ENCODE results near the gene ALG9. TPM values are rescaled to one million over a fixed set of nuclear protein-coding genes. Genes with fewer than 3 reads are reported as not detected.
A peak's percentile ranks its signal among the peaks of the same experiment; 100 is the strongest.

The ALG9 gene
- total RNA-seq, 1 donor from 2014 or later: 30.5 TPM

GRCh38 chr11:111910676-111911562, 39.5 kb upstream of the ALG9 start:
- H3K36me3 ChIP-seq (ENCODE audit: control insufficient read depth, insufficient read depth, low read length): no peaks in the 10 kb centered on the region
- DNase-seq (ENCODE audit: low read depth) (no peak), FAIRE-seq (no peak)
- TF ChIP-seq, protein P1, sequence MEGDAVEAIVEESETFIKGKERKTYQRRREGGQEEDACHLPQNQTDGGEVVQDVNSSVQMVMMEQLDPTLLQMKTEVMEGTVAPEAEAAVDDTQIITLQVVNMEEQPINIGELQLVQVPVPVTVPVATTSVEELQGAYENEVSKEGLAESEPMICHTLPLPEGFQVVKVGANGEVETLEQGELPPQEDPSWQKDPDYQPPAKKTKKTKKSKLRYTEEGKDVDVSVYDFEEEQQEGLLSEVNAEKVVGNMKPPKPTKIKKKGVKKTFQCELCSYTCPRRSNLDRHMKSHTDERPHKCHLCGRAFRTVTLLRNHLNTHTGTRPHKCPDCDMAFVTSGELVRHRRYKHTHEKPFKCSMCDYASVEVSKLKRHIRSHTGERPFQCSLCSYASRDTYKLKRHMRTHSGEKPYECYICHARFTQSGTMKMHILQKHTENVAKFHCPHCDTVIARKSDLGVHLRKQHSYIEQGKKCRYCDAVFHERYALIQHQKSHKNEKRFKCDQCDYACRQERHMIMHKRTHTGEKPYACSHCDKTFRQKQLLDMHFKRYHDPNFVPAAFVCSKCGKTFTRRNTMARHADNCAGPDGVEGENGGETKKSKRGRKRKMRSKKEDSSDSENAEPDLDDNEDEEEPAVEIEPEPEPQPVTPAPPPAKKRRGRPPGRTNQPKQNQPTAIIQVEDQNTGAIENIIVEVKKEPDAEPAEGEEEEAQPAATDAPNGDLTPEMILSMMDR (IDR thresholded peaks at IDR 0.05; ENCODE audit: insufficient read depth, low read length, severe bottlenecking): no peak
- H3K27me3 ChIP-seq (ENCODE audit: control insufficient read depth, insufficient read depth, low read length): no peaks in the 10 kb centered on the region
- H3K4me3 ChIP-seq (ENCODE audit: low read depth, low read length): peak overlapping the region; percentile 5

DNA sequence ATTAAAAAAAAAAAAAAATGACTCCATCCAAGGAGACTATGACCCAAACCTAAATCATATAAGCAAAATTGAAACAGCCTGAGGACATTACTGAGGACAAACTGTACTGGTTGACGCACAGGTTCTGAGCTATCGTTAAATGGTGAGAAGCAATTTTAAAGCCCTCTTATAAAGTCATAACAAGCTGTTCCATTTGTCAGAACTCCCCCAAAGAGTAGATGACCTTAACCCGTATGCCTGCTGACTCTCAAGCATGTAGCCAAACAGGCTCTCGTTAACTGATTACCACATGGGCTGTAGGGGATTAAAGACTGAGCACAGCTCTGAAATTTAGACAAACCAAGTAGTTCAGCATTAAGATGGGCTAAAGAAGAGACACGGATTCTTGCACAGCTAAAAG, 38.0 kb upstream of the ALG9 start:
- no peaks in the 10 kb centered on the region for H3K36me3 ChIP-seq (ENCODE audit: control insufficient read depth, insufficient read depth, low read length)
- no peak overlapping the region for H3K4me3 ChIP-seq (ENCODE audit: low read depth, low read length)
- no peak for FAIRE-seq
- TF ChIP-seq, protein P1 (IDR thresholded peaks at IDR 0.05; ENCODE audit: insufficient read depth, low read length, severe bottlenecking): no peak
- no peak for DNase-seq (ENCODE audit: low read depth)
- no peaks in the 10 kb centered on the region for H3K27me3 ChIP-seq (ENCODE audit: control insufficient read depth, insufficient read depth, low read length)

DNA sequence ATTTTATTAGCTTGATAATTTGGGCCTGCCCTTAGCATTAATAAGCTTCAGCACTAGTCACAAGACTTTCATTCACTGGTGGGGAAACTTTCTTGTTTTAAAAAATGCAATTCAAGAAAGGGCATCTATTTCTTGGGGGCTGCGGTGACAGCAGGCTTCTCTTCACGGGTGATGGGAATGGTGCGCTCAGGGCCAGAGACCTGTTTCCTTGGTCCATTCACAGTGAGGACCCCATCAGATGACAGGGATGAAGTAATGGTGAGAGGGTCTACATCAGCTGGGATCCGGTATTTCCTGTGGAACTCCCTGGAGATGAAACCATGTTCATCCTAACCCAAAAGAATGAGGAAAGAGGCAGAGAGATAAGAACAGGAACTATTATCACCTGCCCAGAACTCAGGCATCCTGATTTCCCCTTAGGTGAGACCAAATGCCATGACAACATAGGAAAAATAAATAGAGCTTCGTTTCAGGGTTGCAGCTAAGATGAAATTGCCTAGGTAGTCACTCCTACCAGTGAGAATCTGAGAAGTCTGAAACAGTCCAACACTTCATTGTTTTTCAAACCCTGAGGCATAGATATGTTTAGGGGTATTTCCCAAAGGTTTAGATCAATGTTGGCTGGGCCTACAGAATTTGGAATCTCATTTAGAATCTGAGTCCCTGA, 37.4 kb upstream of the ALG9 start:
- no peak for FAIRE-seq
- Histone ChIP-seq H3K27me3 (ENCODE audit: control insufficient read depth, insufficient read depth, low read length) (no peaks in the 10 kb centered on the region), H3K36me3 (ENCODE audit: control insufficient read depth, insufficient read depth, low read length) (no peaks in the 10 kb centered on the region), H3K4me3 (ENCODE audit: low read depth, low read length) (no peak overlapping the region)
- TF ChIP-seq, protein P1 (IDR thresholded peaks at IDR 0.05; ENCODE audit: insufficient read depth, low read length, severe bottlenecking): no peak
- DNase-seq (ENCODE audit: low read depth): no peak

GRCh38 chr11:111906680-111907079, 35.3 kb upstream of the ALG9 start:
- no peak for FAIRE-seq
- TF ChIP-seq, protein P1 (IDR thresholded peaks at IDR 0.05; ENCODE audit: insufficient read depth, low read length, severe bottlenecking): no peak
- no peaks in the 10 kb centered on the region for H3K36me3 ChIP-seq (ENCODE audit: control insufficient read depth, insufficient read depth, low read length)

GRCh38 chr11:111905411-111905810, 34.0 kb upstream of the ALG9 start:
- H3K36me3 ChIP-seq (ENCODE audit: control insufficient read depth, insufficient read depth, low read length): no peaks in the 10 kb centered on the region
- no peak overlapping the region for H3K4me3 ChIP-seq (ENCODE audit: low read depth, low read length)
- DNase-seq (ENCODE audit: low read depth) (no peak), FAIRE-seq (no peak)
- H3K27me3 ChIP-seq (ENCODE audit: control insufficient read depth, insufficient read depth, low read length): no peaks in the 10 kb centered on the region
- TF ChIP-seq, protein P1 (IDR thresholded peaks at IDR 0.05; ENCODE audit: insufficient read depth, low read length, severe bottlenecking): no peak

More at GRCh38 chr11:111906680-111907079, 35.3 kb upstream of the ALG9 start:
- no peak overlapping the region for H3K4me3 ChIP-seq (ENCODE audit: low read depth, low read length)
- H3K27me3 ChIP-seq (ENCODE audit: control insufficient read depth, insufficient read depth, low read length): no peaks in the 10 kb centered on the region
- DNase-seq (ENCODE audit: low read depth): no peak

Measured in bronchial epithelial cell (primary cell).